Upper lobe of right lung (tissue), 1 donor: ENCODE data around the gene TRAF2. TPM values are rescaled to one million over a fixed set of nuclear protein-coding genes. Genes with fewer than 3 reads are reported as not detected.

Source experiments
- ATAC-seq: fragments of 200-7000 bp; cut with Tn5 transposase; one replicate; pipeline ENCODE4 v1.9.1; 2020; ENCODE audit warnings: mild to moderate bottlenecking, moderate library complexity
- DNase-seq: peaks from one replicate; pipeline ENCODE4 v3.0.0-alpha.2; 2020
- H3K27ac ChIP-seq: fragments of 200-600 bp; one replicate; pipeline ENCODE4 v1.8.0; 2022
- H3K27me3 ChIP-seq: fragments of 200-600 bp; one replicate; pipeline ENCODE4 v1.8.0; 2022; ENCODE audit warnings: mild to moderate bottlenecking
- H3K36me3 ChIP-seq: fragments of 200-600 bp; one replicate; pipeline ENCODE4 v1.8.0; 2022
- H3K4me1 ChIP-seq: fragments of 200-600 bp; one replicate; pipeline ENCODE4 v1.8.0; 2022
- H3K4me3 ChIP-seq: fragments of 200-600 bp; one replicate; pipeline ENCODE4 v1.8.0; 2022; ENCODE audit warnings: mild to moderate bottlenecking
- H3K9me3 ChIP-seq: fragments of 200-600 bp; one replicate; pipeline ENCODE4 v1.8.0; 2022
- CTCF ChIP-seq: fragments of 200-600 bp; IDR thresholded peaks from one replicate; pipeline ENCODE4 v1.8.0; 2022; ENCODE audit warnings: antibody characterized with exemption
- intact Hi-C: fragments of 100-400 bp; cut with DNase I; formaldehyde crosslinking; loops from one replicate; pipeline ENCODE4 v1.11.0; 2022
- microRNA-seq: library from miRNA; unstranded; fragments of <30 nt; microRNA quantifications from one replicate; pipeline ENCODE4 v1.2.0, GENCODE V29; 2020; ENCODE audit warnings: borderline microRNAs expressed
- total RNA-seq: library from RNA; stranded (reverse); fragmentation: NEBNext Ultra II Directional; extraction: Animal tissue kit (Norgen Biotek cat#: 25700); gene quantifications from one replicate; pipeline ENCODE4 v1.2.1, GENCODE V29; 2021
- donor health status: DM: no; HTN: yes; CAD: no; lungs with severe emphysema.

Gene TRAF2
- total RNA-seq, 1 donor from 2014 or later: 14.8 TPM

DNA sequence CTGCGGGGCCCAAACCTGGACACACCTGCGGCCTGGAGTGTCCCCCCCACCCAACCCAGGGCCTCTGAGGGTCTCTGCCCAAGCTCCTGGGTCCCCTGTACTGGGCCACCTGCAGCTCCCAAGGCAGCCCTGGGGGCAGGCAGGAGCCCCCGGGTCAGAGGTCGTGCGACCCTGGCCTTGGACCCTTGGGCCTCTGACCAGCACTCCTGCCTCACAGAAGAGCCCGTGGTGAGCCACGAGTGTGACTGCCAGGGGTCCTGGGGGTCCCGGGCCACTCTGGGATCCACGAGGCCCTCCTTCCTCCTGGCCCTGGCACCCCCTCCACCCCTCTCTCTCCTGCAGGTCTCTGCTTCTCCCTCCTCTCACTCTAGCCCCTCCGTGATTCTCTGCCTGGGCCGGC lies 86.0 kb downstream of the TRAF2 start:
- Histone ChIP-seq H3K9me3 (no peaks in the 10 kb centered on the region), H3K27ac (no peak overlapping the region), H3K27me3 (no peaks in the 10 kb centered on the region), H3K4me1 (peaks cover 22% of the 10 kb centered on the region), H3K36me3 (no peaks in the 10 kb centered on the region), H3K4me3 (no peak overlapping the region)
- no peak for TF ChIP-seq CTCF
- intact Hi-C loops: no loop called here
- no peak for DNase-seq
- no peak for ATAC-seq

DNA sequence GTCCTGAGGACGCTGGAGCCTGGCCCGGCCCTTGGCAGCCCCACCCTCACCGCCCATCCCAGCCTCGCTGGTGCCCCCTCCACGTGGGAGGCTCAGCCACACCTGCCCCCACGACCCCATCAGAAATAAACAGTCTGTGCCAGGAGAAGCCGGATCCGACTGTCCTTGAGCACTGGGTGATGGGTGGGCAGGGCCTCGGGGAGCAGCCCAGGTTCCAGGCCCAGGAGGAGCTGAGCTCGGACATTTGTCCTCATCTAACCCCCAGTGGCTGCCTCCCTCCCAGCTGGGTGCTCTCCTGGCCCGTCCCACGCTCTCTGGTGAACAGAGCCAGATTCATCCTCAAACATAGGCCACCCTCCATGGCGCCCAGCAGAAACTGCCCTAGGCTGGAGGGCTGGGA lies 86.4 kb downstream of the TRAF2 start:
- no peaks in the 10 kb centered on the region for H3K36me3 ChIP-seq
- H3K27ac ChIP-seq: no peak overlapping the region
- no peak for TF ChIP-seq CTCF
- H3K9me3 ChIP-seq: no peaks in the 10 kb centered on the region
- no peak for ATAC-seq
- no peak for DNase-seq
- intact Hi-C loops: no loop called here
- H3K27me3 ChIP-seq: no peaks in the 10 kb centered on the region
- H3K4me1 ChIP-seq: peaks cover 26% of the 10 kb centered on the region
- no peak overlapping the region for H3K4me3 ChIP-seq

DNA sequence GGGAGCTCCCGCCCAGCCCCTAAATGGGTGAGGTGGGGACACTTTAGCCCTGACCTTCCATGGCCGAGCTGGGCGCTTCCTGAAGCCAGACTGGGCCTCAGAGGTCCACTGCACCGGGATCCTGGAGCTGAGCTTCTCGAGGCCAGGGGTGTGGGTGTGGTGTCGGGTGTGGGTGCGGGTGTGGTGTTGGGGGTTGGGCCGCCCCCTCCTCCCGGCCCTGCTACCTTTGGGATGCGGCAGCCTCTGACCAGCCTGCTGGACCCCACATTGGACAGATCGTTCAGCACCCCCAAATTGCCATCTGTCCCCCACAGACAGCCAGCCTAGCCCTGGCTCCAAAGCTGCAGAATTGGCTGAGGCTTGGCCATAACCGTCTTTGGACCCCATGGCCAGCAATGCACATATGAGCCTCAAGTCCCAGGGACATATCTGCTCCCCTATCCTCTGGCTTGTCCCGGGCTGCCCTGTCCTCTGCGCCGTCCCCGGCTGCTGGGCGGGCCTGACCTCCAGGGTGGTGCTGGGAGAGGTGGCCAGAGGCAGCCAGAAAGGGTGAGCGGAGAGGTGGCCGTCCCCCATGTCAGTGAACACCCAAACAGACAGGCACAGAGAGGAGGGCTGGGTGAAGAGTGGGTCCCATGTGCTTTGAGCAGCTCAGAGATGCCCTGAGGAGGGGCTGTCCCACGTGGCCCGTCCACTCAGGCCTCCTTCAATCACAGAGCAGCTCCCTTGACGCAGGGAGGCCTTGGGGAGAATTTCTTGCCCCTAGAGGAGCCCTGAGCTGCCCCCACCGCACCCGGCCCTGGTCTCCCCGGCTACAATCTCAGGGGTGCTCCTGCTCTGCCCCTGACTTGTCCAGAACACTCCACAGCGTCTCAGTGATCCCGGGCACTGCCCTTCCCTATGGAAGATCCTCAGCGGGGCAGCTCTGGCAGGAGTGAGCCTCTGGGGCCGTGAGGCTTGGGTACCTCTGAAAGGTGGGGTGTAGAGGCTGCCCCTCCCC lies 87.6 kb downstream of the TRAF2 start:
- no peaks in the 10 kb centered on the region for H3K36me3 ChIP-seq
- no peaks in the 10 kb centered on the region for H3K9me3 ChIP-seq
- TF ChIP-seq CTCF: no peak
- ATAC-seq (no peak), DNase-seq (no peak)
- peak overlapping the region; percentile 51 for H3K27ac ChIP-seq
- no peak overlapping the region for H3K4me3 ChIP-seq
- H3K4me1 ChIP-seq: peaks cover 30% of the 10 kb centered on the region
- no peaks in the 10 kb centered on the region for H3K27me3 ChIP-seq
- intact Hi-C loops: no loop called here

- intact Hi-C loops: no loop called here
- peak overlapping the region; percentile 23 for H3K4me3 ChIP-seq
- TF ChIP-seq CTCF: no peak
- no peaks in the 10 kb centered on the region for H3K9me3 ChIP-seq
- no peaks in the 10 kb centered on the region for H3K27me3 ChIP-seq
- peaks cover 30% of the 10 kb centered on the region for H3K4me1 ChIP-seq
- no peaks in the 10 kb centered on the region for H3K36me3 ChIP-seq
- DNase-seq (no peak), ATAC-seq (no peak)
- peak overlapping the region; percentile 58 for H3K27ac ChIP-seq
Observed at GRCh38 chr9:136974817-136975535, 88.7 kb downstream of the TRAF2 start.

DNA sequence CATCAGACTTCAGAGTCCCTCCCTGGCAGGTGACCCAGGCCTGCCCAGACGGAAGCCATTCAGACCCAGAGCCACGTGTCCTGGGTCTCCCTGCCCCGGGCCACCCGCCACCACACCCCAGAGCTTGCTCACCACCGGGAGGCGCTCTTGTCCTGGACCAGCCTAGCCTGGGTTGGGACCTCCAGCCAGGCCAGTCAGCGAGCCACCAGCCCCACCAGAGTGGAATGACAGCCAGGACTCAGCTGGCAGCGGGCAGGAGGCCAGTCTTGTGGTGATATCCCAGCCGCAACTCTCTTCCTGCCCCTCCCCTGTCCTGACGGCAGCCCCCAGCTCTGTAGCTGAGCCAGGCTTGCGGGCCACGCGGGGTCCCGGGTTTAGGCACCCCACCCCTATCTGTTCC lies 89.3 kb downstream of the TRAF2 start:
- intact Hi-C loops: no loop called here
- TF ChIP-seq CTCF: peak; percentile 45
- DNase-seq: no peak
- H3K9me3 ChIP-seq: no peaks in the 10 kb centered on the region
- no peaks in the 10 kb centered on the region for H3K36me3 ChIP-seq
- H3K27ac ChIP-seq: peak overlapping the region; percentile 58
- no peaks in the 10 kb centered on the region for H3K27me3 ChIP-seq
- ATAC-seq: peak; percentile 7
- peaks cover 30% of the 10 kb centered on the region for H3K4me1 ChIP-seq
- peak overlapping the region; percentile 23 for H3K4me3 ChIP-seq

Small RNA genes lying within 50 kb of the gene (microRNA-seq; reads per million reads assigned to microRNA genes)
- gene MIR4479: not detected

Other genes with a start within 250 kb of the TRAF2 start
- 302 TPM for gene EGFL7, start 223.6 kb upstream of the TRAF2 start, total RNA-seq
- gene AGPAT2, start 199.1 kb upstream of the TRAF2 start, total RNA-seq: 117 TPM
- 17.7 TPM for gene DIPK1B, start 173.9 kb upstream of the TRAF2 start, total RNA-seq
- 11.2 TPM for gene LCN10, start 143.6 kb upstream of the TRAF2 start, total RNA-seq
- gene LCN6, start 138.0 kb upstream of the TRAF2 start, total RNA-seq: 21.5 TPM
- gene LCN8, start 128.3 kb upstream of the TRAF2 start, total RNA-seq: not detected
- not detected for gene LCN15, start 122.0 kb upstream of the TRAF2 start, total RNA-seq
- 64.4 TPM for gene TMEM141, start 95.2 kb upstream of the TRAF2 start, total RNA-seq
- 4.0 TPM for gene CCDC183, start 90.2 kb upstream of the TRAF2 start, total RNA-seq
- 68.2 TPM for gene RABL6, start 78.6 kb upstream of the TRAF2 start, total RNA-seq
- gene AJM1, start 44.0 kb upstream of the TRAF2 start, total RNA-seq: 2.7 TPM
- 82.1 TPM for gene PHPT1, start 37.1 kb upstream of the TRAF2 start, total RNA-seq
- 12.9 TPM for gene MAMDC4, start 34.2 kb upstream of the TRAF2 start, total RNA-seq
- gene EDF1, start 20.2 kb upstream of the TRAF2 start, total RNA-seq: 250 TPM
- 91.2 TPM for gene FBXW5, start 58.2 kb downstream of the TRAF2 start, total RNA-seq
- gene C8G, start 58.7 kb downstream of the TRAF2 start, total RNA-seq: 1.1 TPM
- gene LCN12, start 65.8 kb downstream of the TRAF2 start, total RNA-seq: 2.6 TPM
- 477 TPM for gene PTGDS, start 91.0 kb downstream of the TRAF2 start, total RNA-seq
- gene LCNL1, start 96.5 kb downstream of the TRAF2 start, total RNA-seq: 5.1 TPM
- gene PAXX, start 105.9 kb downstream of the TRAF2 start, total RNA-seq: 53.1 TPM
- 80.7 TPM for gene CLIC3, start 110.1 kb downstream of the TRAF2 start, total RNA-seq
- gene ABCA2, start 141.7 kb downstream of the TRAF2 start, total RNA-seq: 44.3 TPM
- gene FUT7, start 145.6 kb downstream of the TRAF2 start, total RNA-seq: 0.81 TPM
- 152 TPM for gene NPDC1, start 159.7 kb downstream of the TRAF2 start, total RNA-seq
- gene ENTPD2, start 167.5 kb downstream of the TRAF2 start, total RNA-seq: 0.41 TPM
- gene SAPCD2, start 184.0 kb downstream of the TRAF2 start, total RNA-seq: 0.84 TPM
- gene UAP1L1, start 191.0 kb downstream of the TRAF2 start, total RNA-seq: 30.7 TPM
- 39.4 TPM for gene MAN1B1, start 200.5 kb downstream of the TRAF2 start, total RNA-seq
- 183 TPM for gene DPP7, start 228.2 kb downstream of the TRAF2 start, total RNA-seq